WTC11 (cell line): Measurements from ENCODE around the gene STAB2. TPM values are rescaled to one million over a fixed set of nuclear protein-coding genes. Genes with fewer than 3 reads are reported as not detected.

Experiments
- ATAC-seq: fragments of 200-7000 bp; cut with Tn5 transposase; 2 replicates; pipeline ENCODE4 v1.10.0; 2021; ENCODE audit warnings: mild to moderate bottlenecking, moderate library complexity
- CTCF ChIA-PET: fragments of 300-600 bp; sonication (Branson Sonifier 250); formaldehyde crosslinking; loops from one replicate; lab custom pipeline; 2021; ENCODE audit warnings: antibody characterized with exemption; lab: Charles Lee
- POLR2A ChIA-PET: fragments of 350-600 bp; sonication (Branson Sonifier 250); formaldehyde crosslinking; loops from one replicate; lab custom pipeline; 2021; ENCODE audit warnings: antibody characterized with exemption; lab: Charles Lee
- DNase-seq: peaks from one replicate; pipeline ENCODE4 v3.0.0; 2021; ENCODE audit warnings: low spot score
- H3K27ac Mint-ChIP-seq: 2 replicates; pipeline ENCODE4 v1.8.0; 2021; ENCODE audit warnings: mixed read lengths
- H3K27me3 Mint-ChIP-seq: 2 replicates; pipeline ENCODE4 v1.8.0; 2021; ENCODE audit warnings: low read depth, mild to moderate bottlenecking, moderate library complexity, mixed read lengths
- H3K36me3 Mint-ChIP-seq: 2 replicates; pipeline ENCODE4 v1.8.0; 2021; ENCODE audit warnings: mixed read lengths
- H3K4me1 Mint-ChIP-seq: 2 replicates; pipeline ENCODE4 v1.8.0; 2022; ENCODE audit warnings: mixed read lengths
- H3K4me3 Mint-ChIP-seq: 2 replicates; pipeline ENCODE4 v1.8.0; 2021; ENCODE audit warnings: mild to moderate bottlenecking, moderate library complexity, mixed read lengths
- H3K9me3 Mint-ChIP-seq: 2 replicates; pipeline ENCODE4 v1.8.0; 2021; ENCODE audit warnings: mixed read lengths
- AFF4 ChIP-seq: sonication (generic); formaldehyde crosslinking; IDR thresholded peaks from 2 replicates; pipeline ENCODE4 v1.8.1; 2023; ENCODE audit warnings: mild to moderate bottlenecking, missing genetic modification reagents, borderline replicate concordance
- CBFB ChIP-seq: sonication (generic); formaldehyde crosslinking; IDR thresholded peaks from 2 replicates; pipeline ENCODE4 v1.8.1; 2022; ENCODE audit warnings: mild to moderate bottlenecking, low read depth, missing genetic modification reagents
- CDX4 ChIP-seq: fragments of 250-450 bp; sonication (Bioruptor Pico); IDR thresholded peaks from 2 replicates; pipeline ENCODE4 v1.9.0; 2021; ENCODE audit warnings: moderate library complexity, mild to moderate bottlenecking, inconsistent platforms, borderline replicate concordance
- CREB1 ChIP-seq: sonication (generic); formaldehyde crosslinking; IDR thresholded peaks from 2 replicates; pipeline ENCODE4 v1.8.0; 2023; ENCODE audit warnings: mild to moderate bottlenecking, missing genetic modification reagents
- ETV6 ChIP-seq: sonication (generic); formaldehyde crosslinking; IDR thresholded peaks from 2 replicates; pipeline ENCODE4 v1.8.1; 2022; ENCODE audit warnings: mild to moderate bottlenecking, missing genetic modification reagents
- FOXP1 ChIP-seq: sonication (generic); formaldehyde crosslinking; IDR thresholded peaks from 2 replicates; pipeline ENCODE4 v1.8.0; 2022; ENCODE audit warnings: missing genetic modification reagents, mild to moderate bottlenecking, moderate library complexity, borderline replicate concordance
- PREB ChIP-seq: sonication (generic); formaldehyde crosslinking; IDR thresholded peaks from 2 replicates; pipeline ENCODE4 v1.8.1; 2022; ENCODE audit warnings: mild to moderate bottlenecking, missing genetic modification reagents, moderate library complexity, borderline replicate concordance
- RORB ChIP-seq: fragments of 250-450 bp; sonication (Bioruptor Pico); IDR thresholded peaks from 2 replicates; pipeline ENCODE4 v1.9.0; 2021; ENCODE audit warnings: mild to moderate bottlenecking
- SOX15 ChIP-seq: fragments of 250-450 bp; sonication (Bioruptor Pico); IDR thresholded peaks from 2 replicates; pipeline ENCODE4 v1.9.0; 2021; ENCODE audit warnings: mild to moderate bottlenecking
- SP1 ChIP-seq: sonication (generic); formaldehyde crosslinking; conservative IDR thresholded peaks from 2 replicates; pipeline ENCODE4 v1.8.1; 2022; ENCODE audit warnings: missing genetic modification reagents
- ZNF138 ChIP-seq: sonication (generic); formaldehyde crosslinking; conservative IDR thresholded peaks from 2 replicates; pipeline ENCODE4 v1.8.1; 2022; ENCODE audit warnings: mild to moderate bottlenecking, moderate library complexity, missing genetic modification reagents
- ZNF281 ChIP-seq: sonication (generic); formaldehyde crosslinking; IDR thresholded peaks from 2 replicates; pipeline ENCODE4 v1.8.0; 2023; ENCODE audit warnings: mild to moderate bottlenecking, missing genetic modification reagents
- ZNF396 ChIP-seq: fragments of 250-450 bp; sonication (Bioruptor Pico); IDR thresholded peaks from 2 replicates; pipeline ENCODE4 v1.8.0; 2021; ENCODE audit warnings: mild to moderate bottlenecking, moderate library complexity, borderline replicate concordance
- ZNF416 ChIP-seq: fragments of 250-450 bp; sonication (Bioruptor Pico); IDR thresholded peaks from 2 replicates; pipeline ENCODE4 v1.9.0; 2021; ENCODE audit warnings: mild to moderate bottlenecking, inconsistent platforms
- total RNA-seq: library from RNA; stranded (reverse); gene quantifications from 3 replicates; pipeline ENCODE4 v1.2.3, GENCODE V29; 2021
- TF ChIP-seq, protein P1 (sequence below): sonication (generic); formaldehyde crosslinking; IDR thresholded peaks from 2 replicates; pipeline ENCODE4 v1.8.0; 2023; ENCODE audit warnings: missing genetic modification reagents, mild to moderate bottlenecking, borderline replicate concordance
- TF ChIP-seq, protein P2 (sequence below): sonication (generic); formaldehyde crosslinking; IDR thresholded peaks from 2 replicates; pipeline ENCODE4 v1.8.0; 2023; ENCODE audit warnings: missing genetic modification reagents
- TF ChIP-seq, protein P3 (sequence below): fragments of 250-450 bp; sonication (Bioruptor Pico); IDR thresholded peaks from 2 replicates; pipeline ENCODE4 v1.9.0; 2021; ENCODE audit warnings: mild to moderate bottlenecking
- TF ChIP-seq, protein P4 (sequence below): sonication (generic); formaldehyde crosslinking; IDR thresholded peaks from 2 replicates; pipeline ENCODE4 v1.8.0; 2022; ENCODE audit warnings: mild to moderate bottlenecking, missing genetic modification reagents
- TF ChIP-seq, protein P5 (sequence below): sonication (generic); formaldehyde crosslinking; IDR thresholded peaks from 2 replicates; pipeline ENCODE4 v1.8.1; 2023; ENCODE audit warnings: mild to moderate bottlenecking, missing genetic modification reagents

Gene STAB2
- total RNA-seq, 1 experiment from 2014 or later, result 0.48 TPM

DNA sequence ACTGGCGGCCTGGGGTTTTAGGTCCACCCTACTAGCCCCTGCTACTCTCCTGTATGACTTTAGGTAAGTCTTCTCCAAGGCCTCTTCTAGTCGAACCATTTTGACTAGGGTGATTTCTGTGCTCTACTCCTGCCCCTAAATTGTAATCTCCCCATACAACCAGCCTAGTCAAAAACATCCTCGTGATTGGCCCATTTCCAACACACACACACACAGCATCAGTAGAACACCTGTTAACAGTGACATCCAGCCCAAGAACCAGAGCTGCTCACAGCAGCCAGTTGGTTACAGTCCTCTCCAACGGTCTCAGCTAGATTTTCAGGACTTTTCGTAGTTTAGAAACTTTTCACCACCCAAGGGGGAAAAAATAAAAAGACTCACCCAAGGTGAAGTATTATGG lies 223.0 kb downstream of the STAB2 start (continued):
- TF ChIP-seq ZNF281 (CRISPR knock-in tag) (no peak), CREB1 (CRISPR knock-in tag) (no peak), ZNF138 (CRISPR knock-in tag) (no peak)
- TF ChIP-seq, protein P1, sequence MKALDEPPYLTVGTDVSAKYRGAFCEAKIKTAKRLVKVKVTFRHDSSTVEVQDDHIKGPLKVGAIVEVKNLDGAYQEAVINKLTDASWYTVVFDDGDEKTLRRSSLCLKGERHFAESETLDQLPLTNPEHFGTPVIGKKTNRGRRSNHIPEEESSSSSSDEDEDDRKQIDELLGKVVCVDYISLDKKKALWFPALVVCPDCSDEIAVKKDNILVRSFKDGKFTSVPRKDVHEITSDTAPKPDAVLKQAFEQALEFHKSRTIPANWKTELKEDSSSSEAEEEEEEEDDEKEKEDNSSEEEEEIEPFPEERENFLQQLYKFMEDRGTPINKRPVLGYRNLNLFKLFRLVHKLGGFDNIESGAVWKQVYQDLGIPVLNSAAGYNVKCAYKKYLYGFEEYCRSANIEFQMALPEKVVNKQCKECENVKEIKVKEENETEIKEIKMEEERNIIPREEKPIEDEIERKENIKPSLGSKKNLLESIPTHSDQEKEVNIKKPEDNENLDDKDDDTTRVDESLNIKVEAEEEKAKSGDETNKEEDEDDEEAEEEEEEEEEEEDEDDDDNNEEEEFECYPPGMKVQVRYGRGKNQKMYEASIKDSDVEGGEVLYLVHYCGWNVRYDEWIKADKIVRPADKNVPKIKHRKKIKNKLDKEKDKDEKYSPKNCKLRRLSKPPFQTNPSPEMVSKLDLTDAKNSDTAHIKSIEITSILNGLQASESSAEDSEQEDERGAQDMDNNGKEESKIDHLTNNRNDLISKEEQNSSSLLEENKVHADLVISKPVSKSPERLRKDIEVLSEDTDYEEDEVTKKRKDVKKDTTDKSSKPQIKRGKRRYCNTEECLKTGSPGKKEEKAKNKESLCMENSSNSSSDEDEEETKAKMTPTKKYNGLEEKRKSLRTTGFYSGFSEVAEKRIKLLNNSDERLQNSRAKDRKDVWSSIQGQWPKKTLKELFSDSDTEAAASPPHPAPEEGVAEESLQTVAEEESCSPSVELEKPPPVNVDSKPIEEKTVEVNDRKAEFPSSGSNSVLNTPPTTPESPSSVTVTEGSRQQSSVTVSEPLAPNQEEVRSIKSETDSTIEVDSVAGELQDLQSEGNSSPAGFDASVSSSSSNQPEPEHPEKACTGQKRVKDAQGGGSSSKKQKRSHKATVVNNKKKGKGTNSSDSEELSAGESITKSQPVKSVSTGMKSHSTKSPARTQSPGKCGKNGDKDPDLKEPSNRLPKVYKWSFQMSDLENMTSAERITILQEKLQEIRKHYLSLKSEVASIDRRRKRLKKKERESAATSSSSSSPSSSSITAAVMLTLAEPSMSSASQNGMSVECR (CRISPR knock-in tag), result no peak
- TF ChIP-seq, protein P2, sequence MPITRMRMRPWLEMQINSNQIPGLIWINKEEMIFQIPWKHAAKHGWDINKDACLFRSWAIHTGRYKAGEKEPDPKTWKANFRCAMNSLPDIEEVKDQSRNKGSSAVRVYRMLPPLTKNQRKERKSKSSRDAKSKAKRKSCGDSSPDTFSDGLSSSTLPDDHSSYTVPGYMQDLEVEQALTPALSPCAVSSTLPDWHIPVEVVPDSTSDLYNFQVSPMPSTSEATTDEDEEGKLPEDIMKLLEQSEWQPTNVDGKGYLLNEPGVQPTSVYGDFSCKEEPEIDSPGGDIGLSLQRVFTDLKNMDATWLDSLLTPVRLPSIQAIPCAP (CRISPR knock-in tag), result no peak
- TF ChIP-seq, protein P3, sequence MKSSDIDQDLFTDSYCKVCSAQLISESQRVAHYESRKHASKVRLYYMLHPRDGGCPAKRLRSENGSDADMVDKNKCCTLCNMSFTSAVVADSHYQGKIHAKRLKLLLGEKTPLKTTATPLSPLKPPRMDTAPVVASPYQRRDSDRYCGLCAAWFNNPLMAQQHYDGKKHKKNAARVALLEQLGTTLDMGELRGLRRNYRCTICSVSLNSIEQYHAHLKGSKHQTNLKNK (CRISPR knock-in tag), result no peak

DNA sequence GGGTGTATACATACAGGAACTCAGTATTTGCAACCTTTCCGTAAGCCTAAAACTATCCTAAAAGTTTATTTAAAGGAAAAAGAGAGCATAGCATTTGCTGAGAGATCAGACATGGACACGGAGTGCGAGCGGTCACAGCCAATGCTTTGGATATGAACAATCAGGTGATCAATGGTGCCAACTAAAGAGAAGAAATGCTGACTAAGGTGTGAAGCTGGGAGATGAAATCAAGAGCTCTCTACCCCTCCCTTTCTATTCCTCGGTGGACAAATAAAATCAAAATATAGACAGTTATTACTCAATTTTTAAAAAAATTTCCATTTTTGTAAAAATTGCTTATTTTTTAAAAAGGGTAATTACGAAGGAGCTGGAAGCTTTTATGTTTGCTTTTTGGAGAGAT lies 224.7 kb downstream of the STAB2 start:
- H3K9me3 Mint-ChIP-seq, result no peaks in the 10 kb centered on the region
- no peak for TF ChIP-seq ZNF416 (CRISPR knock-in tag)
- TF ChIP-seq RORB (CRISPR knock-in tag), result no peak
- no peak for TF ChIP-seq PREB
- TF ChIP-seq CBFB (CRISPR knock-in tag), result no peak
- TF ChIP-seq ETV6, result no peak
- TF ChIP-seq, protein P4, sequence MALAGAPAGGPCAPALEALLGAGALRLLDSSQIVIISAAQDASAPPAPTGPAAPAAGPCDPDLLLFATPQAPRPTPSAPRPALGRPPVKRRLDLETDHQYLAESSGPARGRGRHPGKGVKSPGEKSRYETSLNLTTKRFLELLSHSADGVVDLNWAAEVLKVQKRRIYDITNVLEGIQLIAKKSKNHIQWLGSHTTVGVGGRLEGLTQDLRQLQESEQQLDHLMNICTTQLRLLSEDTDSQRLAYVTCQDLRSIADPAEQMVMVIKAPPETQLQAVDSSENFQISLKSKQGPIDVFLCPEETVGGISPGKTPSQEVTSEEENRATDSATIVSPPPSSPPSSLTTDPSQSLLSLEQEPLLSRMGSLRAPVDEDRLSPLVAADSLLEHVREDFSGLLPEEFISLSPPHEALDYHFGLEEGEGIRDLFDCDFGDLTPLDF (CRISPR knock-in tag), result no peak
- TF ChIP-seq ZNF396 (CRISPR knock-in tag), result no peak
- TF ChIP-seq SOX15 (CRISPR knock-in tag), result no peak
- TF ChIP-seq SP1 (CRISPR knock-in tag), result no peak
- no peak for TF ChIP-seq CREB1 (CRISPR knock-in tag)
- TF ChIP-seq, protein P5, sequence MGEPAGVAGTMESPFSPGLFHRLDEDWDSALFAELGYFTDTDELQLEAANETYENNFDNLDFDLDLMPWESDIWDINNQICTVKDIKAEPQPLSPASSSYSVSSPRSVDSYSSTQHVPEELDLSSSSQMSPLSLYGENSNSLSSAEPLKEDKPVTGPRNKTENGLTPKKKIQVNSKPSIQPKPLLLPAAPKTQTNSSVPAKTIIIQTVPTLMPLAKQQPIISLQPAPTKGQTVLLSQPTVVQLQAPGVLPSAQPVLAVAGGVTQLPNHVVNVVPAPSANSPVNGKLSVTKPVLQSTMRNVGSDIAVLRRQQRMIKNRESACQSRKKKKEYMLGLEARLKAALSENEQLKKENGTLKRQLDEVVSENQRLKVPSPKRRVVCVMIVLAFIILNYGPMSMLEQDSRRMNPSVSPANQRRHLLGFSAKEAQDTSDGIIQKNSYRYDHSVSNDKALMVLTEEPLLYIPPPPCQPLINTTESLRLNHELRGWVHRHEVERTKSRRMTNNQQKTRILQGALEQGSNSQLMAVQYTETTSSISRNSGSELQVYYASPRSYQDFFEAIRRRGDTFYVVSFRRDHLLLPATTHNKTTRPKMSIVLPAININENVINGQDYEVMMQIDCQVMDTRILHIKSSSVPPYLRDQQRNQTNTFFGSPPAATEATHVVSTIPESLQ, result no peak
- TF ChIP-seq CDX4, result no peak
- TF ChIP-seq FOXP1 (CRISPR knock-in tag), result no peak
- no peak for TF ChIP-seq AFF4 (CRISPR knock-in tag)
- H3K4me3 Mint-ChIP-seq, result no peak overlapping the region
- ATAC-seq, result no peak
- H3K4me1 Mint-ChIP-seq, result no peaks in the 10 kb centered on the region
- H3K27ac Mint-ChIP-seq, result no peak overlapping the region
- no peak for DNase-seq
- ChIA-PET POLR2A (no interaction called here), CTCF (no interaction called here)
- no peaks in the 10 kb centered on the region for H3K27me3 Mint-ChIP-seq
- H3K36me3 Mint-ChIP-seq, result peaks cover 10% of the 10 kb centered on the region
